ENCODE results near the gene SPRR4.

- TF ChIP-seq CTCF (IDR thresholded peaks at IDR 0.05) (no peak), REST (IDR thresholded peaks at IDR 0.05; ENCODE audit: insufficient read depth in 1 of 2, low read depth in 2 of 2, low read length in 1 of 2) (no peak), POLR2AphosphoS5 (IDR thresholded peaks at IDR 0.05; ENCODE audit: low read depth, low read length) (no peak)
Observed at GRCh38 chr1:152967201-152967600, 3.2 kb upstream of the SPRR4 start.
